ENCODE data around the gene BSND. TPM values are rescaled to one million over a fixed set of nuclear protein-coding genes. Genes with fewer than 3 reads are reported as not detected.

BSND gene
- total RNA-seq, 1 donor from 2014 or later, result not detected

DNA sequence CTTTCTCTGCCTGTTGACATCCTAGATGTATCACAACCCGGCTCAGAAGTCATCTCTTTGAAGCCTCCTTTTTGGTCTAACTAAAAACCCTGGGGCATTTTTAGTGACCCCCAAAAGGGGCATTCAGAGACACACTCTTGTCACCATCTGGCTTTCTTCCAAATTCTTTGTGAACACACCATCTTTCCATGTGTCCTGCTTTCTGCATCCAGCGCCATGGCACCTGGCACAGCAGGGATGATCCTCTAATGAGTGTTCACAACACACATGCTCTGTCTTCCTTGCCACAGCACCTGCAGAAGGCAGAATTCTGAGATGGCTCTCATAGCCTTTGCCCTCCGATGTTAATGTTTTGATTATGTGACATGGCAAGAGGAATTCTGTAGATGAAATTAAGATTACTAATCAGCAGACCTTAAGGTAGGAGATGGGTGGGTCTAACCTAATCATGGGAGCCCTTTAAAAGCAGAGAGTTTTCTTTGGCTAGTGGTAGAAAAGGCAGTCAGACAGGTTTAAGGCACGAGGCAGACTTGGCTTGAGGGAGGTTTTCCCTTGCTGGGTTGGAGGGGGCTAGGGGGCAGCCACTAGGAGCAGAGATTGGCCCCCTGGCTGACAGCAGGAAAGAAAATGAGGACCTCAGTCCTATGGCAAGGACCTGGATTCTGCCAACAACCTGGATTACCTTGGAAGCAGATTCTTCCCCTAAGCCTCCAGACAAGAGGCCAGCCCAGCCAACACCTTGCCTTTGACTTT, 23.2 kb upstream of the BSND start:
- intact Hi-C loops (cut with micrococcal nuclease), result no loop called here

DNA sequence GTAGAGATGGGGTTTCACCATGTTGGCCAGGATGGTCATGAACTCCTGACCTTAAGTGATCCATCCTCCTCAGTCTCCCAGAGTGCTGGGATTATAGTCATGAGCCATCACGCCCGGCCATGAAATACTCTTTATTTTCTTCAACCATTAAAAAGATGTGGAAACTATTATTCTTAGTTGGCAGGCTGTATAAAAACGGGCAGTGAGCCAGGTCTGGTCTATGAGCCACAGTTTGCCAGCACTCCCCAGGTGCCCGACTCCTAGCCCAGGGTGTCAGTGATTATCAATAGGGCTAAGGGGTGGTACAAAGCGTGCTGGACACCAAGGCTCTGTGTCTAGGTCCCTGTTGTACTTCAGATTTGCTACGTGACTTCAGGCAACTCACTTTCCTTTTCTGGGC, 22.0 kb upstream of the BSND start:
- intact Hi-C loops (cut with micrococcal nuclease), result no loop called here

DNA sequence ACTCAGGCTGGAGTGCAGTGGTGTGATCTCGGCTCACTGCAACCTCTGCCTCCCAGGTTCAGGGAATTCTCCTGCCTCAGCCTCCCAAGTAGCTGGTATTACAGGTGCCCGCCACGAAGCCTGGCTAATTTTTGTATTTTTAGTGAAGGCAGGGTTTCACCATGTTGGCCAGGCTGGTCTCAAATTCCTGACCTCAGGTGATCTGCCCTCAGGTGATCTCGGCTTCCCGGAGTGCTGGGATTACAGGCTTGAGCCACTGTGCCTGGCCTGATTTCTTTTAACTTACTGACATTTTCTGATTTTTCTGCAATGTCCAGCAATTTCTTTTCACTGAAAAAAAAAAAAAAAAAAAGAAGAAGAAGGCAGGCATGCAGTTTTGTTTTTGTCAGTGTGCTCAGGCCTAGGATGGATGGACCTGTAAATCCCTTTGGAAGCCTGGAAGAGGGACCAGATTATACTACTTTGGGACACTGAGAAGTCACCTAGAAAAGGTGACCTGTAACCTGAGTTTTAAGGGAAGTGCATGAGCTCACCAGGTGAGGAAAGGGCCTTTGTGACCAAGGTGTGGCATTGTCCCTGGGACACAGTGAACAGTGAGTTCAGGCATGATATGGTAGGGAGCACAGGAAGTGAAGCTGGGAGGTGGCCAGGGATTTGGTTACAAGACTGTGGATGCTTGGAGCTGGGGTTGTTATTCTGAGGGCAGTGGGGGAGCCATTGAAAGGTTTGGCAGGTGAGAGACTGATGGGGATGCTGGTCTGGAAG, 21.0 kb upstream of the BSND start:
- intact Hi-C loops (cut with micrococcal nuclease), result no loop called here

DNA sequence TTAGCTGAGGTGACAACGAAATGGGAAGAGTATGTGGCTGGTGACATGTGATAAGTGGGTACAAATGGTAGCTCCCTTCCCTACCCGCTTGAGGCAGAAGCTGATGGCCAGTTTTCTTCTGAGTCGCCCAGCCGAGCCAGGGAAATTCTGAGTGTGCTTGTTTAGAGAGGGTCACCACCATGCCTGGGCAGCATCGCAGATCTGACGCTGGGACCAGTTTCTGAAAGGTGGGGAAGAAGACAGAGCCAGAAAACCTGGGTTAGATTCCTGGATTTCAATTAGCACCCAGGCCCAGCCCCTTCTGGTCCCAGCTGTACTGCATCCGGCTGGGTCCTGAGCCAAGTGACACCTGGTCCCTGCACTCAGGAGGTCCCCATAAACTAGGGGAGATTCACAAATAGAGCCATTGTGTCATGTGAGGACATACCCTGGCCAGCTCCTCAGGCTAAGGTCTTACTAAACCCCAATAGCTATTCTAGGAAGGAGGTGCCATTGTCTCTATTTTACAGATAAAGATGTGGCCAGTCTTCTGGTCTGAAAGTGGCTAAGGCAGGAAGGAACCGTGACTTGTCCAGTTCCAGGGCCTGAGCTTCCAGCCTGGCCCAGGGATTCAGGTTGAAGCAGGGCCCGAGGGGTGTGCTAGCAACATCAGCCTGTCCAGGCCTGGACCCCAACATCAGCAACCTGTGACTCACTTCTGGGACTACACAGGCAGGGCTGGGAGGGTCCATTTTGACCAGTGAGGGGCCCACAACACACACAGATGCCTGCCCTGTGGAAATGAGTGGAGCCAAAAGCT, 20.0 kb upstream of the BSND start:
- intact Hi-C loops (cut with micrococcal nuclease), result no loop called here

DNA sequence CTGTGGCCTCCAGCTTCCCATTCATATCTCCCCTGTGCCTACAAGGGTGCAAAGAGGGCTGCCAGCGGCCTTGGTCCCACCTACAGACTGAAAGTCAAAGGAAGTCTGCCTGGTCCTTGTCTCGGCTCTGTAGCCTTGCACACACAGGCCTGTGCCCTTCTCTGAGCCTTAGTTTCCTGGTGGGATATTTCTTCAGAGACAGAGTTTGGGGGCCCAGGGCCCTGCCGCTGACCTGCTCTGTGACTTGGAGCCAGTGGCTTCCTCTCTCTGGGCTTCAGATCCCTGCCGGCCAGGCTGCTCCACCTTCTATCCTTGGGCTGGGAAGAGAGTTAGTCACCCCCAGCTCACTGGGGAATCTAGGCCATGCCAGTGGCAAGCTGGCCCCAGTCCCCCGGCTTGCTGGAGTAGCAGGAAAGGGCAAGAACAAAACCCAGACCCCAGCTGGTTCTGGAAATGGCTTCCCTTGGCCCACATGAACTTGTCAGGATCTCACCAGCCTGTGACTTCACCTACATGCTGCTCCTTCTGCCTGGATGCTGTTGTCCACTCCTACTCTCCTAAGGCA, 19.3 kb upstream of the BSND start:
- intact Hi-C loops (cut with micrococcal nuclease), result no loop called here

DNA sequence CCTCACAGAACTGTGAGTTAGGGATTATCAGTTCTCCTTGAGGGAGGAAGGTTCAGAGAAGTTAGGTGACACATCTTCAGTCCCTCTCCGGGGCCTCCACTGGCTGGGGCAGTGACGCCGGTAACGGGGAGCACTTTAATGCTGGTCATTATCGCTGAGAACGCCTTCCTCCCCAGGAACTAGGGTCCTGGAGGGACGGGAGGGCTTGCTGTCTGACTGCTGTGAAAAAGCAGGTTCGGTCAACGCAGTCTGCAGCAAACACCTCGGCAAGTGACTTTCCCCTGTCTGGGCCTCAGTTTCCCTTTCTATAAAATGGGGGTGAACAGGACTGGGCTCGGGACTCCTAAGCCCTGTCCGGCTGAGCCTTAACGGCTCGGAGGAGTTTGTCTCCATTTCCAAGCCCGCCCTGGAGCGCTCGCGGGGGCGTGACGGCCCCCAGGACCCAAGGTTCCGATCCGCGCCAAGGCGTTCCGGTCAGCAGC, 18.6 kb upstream of the BSND start:
- intact Hi-C loops (cut with micrococcal nuclease), result no loop called here

DNA sequence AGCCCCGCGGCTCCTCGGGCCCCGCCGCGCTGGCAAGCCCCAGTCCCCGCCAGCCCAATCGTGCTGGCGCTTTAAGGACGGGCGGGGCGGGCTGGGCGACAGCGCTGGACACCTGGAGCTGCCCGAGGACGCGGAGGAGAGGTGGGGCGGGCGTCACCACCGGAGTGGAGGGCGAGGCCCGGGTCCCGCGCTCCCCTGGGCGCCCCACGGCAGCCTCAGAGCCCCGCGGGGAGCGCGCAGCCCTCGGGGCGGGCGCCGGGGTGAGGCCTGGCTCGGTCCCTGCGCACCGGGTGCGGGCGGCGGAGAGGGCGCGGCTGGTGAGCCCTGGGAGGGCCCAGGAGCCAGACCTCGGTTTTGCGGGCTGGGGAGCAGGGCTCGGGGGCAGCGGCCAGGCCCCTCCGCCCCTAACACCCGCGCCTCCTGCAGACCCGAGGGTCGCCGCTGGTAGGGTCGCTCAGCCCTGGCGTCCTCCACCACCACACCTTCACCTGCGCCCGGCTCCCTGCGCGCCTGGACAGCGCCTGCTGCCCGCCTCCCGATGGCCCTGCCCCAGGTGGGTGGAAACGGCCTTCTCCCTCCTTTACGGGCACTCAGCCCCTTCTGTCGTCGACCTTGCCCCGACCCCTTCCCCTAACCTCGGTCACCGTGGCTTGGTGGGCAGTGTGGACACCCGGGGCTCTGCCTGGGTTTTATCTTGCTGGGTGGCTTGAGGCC, 18.0 kb upstream of the BSND start, which contains the start of gene TMEM61:
Gene TMEM61 (plus strand): TSS at position 101 of the 714 bp plus-strand sequence. CDS start 438 bp downstream, at position 539.
- intact Hi-C loops (cut with micrococcal nuclease), result no loop called here

DNA sequence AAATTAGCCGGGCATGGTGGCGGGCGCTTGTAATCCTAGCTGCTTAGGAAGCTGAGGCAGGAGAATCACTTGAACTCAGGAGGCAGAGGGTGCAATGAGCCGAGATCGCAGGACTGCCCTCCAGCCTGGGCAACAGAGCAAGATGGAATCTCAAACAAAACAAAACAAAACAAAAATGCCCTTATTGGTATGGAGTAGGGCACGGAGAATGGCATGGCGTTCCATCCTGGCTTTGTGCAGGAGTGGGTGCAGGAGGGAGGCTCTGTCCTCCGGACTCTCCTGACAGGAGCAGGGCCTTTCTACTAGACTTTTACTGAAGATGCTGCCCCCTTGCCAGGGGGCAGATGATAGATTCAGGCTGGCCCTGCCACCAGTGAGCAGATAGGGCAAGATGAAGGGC, 17.3 kb upstream of the BSND start:
- intact Hi-C loops (cut with micrococcal nuclease), result no loop called here

DNA sequence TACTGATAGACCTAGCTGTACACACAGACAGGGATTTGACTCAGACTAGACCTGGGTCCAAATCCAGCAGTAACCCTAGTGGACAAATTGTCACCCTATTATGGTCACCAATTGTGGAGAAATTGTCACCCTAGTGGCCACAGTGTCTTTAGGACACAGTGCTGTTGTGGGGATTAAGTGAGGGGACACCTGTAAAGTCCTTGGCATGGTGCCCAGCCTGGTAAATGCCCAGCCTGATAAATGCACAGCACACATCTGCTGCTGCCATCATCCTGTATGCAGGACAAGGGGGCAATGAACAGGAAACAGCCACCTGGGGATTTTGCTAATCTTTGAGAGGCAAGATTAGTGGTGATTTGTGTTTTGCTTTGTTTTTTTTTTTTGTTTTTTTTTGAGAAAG, 16.0 kb upstream of the BSND start:
- intact Hi-C loops (cut with micrococcal nuclease), result no loop called here

DNA sequence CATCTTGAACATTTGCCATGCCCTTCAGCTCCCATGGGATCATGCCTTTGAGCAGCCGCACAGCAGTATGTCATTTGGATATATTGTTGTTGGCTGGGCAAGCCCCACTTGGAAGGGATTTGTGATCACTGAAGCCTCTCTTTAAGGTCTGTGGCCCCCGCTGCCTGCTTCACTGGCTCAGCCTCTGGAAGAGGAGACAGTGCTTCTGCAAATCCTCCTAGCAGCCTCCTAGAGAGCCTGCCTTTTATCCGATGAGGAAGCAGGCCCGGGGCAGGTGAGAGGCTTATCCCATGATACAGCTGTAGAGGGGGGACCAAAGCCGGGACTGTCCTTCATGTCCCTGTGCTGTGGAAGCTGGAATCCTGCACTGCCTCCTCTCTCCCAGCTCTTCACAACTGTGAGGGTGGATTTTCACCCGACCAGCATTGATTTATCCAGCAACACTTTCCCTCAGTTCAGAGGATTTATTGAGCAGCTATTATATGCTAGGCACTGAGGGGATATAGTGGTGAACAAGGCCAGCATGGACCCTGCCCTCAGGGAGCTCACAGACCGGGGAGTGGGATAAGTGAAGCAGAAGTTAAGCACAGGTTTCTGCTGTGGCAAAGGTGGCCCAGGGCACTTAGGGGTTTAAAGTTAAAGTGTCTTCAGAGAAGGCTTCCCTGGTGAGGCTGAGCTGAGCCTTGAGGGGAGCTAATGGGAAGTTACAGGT, 14.4 kb upstream of the BSND start:
- intact Hi-C loops (cut with micrococcal nuclease), result no loop called here

DNA sequence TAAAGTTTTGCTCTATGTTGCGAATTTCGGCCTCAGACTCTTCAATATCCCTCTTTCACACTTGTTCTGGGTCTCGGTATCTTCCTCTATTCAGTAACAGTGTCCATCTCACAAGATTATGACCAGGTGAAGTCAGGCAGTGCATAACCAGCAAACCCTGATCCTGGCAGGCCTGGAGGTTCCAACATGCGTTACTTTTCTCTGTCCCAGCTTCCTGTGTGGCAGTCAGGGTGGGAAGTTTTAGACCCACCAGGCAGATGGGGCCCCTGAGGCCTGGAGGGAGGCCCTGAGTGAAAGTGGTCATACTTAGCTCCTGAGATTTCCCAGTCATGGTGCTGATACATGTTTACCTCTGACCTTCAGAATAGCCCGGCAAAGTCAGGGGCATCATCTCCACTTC, 13.2 kb upstream of the BSND start:
- intact Hi-C loops (cut with micrococcal nuclease), result no loop called here

DNA sequence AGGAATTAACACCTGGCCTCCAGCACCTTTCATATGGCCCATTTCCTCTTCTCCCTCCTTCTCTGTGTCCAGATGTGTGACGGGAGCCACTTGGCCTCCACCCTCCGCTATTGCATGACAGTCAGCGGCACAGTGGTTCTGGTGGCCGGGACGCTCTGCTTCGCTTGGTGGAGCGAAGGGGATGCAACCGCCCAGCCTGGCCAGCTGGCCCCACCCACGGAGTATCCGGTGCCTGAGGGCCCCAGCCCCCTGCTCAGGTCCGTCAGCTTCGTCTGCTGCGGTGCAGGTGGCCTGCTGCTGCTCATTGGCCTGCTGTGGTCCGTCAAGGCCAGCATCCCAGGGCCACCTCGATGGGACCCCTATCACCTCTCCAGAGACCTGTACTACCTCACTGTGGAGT, 12.7 kb upstream of the BSND start:
- intact Hi-C loops (cut with micrococcal nuclease), result loop anchor here (2.0 kb wide), 1 partner anchor 19 kb away; no protein-coding TSS in a partner anchor

DNA sequence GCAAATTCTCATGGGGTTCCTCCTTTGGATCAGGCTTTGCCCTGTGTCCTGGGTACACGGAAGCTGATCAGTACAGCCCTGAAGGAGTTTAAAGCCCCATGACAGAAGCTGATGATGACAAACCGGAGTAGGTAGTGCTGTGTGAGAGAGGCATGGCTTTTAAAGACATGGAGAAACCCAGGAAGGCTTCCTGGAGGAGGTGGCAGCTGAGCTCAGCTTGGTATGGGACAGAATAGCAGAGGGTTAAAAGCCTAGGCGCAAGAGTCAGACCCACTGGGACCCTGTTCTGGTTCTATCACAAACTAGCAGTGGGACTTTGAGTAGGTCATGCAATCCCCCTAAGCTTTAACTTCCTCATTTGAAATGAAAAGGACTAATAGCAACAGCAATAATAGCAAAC, 12.2 kb upstream of the BSND start:
- intact Hi-C loops (cut with micrococcal nuclease), result loop anchor here (2.0 kb wide), 1 partner anchor 20 kb away; no protein-coding TSS in a partner anchor

DNA sequence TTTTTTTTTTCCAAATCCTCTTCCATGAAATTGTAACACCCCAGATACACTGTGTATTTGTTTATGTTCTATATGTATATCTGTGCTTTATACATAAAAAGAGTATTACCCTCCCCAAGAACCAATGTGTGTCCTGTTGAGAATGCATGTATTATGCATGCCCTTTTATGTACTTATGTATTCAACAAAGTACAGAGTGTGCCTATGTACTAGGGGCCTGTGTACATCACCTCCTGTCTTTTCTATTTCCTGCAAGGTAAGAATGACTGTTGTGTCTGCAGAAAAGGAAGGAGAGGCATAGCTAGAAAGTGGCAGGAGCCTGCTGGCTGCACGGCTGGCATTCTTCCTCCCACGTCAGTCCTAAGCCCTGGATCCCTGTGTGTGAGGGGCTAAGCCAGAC, 11.3 kb upstream of the BSND start:
- intact Hi-C loops (cut with micrococcal nuclease), result loop anchor here (2.0 kb wide), 1 partner anchor 21 kb away; no protein-coding TSS in a partner anchor

DNA sequence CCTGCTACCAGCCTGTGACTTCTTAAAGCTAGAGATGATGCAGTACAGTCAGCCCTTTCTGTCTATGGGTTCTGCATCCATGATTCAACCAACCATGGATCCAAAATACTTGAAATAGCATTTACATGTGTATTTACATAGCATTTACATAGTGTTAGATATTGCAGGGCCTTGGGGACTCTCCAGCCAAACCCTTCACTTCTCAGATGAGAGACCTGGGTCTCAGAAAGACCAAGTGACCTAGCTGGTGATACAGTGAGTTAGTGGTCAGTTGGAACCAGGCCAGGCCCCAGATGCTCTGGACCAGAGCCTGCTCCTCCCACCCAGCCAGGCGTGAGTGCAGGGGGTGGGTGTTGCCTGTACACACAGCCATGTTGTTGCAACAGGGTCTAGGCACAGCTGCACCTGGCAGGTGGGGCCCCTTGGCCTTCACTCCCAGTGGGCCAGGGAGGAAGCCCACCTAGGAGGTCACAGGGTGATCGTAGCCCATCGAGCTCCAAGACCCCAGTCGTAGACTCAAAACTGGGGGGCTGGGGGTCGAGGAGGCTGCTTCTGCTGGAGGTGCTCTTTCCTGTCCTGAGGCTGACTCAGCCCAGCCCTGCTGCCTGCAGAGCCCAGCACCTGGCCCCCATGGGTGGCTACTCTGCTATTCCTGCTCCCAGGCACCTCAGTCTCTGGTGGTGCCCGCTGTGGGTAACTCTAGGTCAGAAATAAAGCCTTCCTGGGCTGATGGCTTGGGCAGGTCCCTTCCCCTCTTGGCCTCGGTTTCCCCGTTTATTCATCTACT, 10.6 kb upstream of the BSND start:
- intact Hi-C loops (cut with micrococcal nuclease), result loop anchor here (2.0 kb wide), 1 partner anchor 21 kb away; no protein-coding TSS in a partner anchor

DNA sequence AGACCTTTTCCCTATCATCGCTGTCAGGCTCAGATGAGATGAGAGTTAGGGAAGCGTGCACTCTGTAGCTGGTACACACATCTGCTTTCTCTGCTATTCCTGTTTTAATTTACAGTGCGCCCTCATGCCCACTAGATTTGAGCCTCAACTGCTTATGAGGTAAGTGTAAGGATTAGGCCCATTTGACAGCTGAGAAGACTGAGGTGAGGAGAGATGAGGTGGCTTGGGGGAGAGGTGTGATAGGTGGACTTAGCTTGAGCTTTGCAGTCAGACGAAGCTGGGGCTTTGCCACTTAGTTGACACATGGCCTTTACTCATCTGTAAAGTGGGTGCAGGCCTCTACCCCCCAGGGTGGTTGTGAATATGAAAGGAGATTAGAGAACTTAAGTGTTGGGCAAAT, 9.8 kb upstream of the BSND start:
- intact Hi-C loops (cut with micrococcal nuclease), result no loop called here

DNA sequence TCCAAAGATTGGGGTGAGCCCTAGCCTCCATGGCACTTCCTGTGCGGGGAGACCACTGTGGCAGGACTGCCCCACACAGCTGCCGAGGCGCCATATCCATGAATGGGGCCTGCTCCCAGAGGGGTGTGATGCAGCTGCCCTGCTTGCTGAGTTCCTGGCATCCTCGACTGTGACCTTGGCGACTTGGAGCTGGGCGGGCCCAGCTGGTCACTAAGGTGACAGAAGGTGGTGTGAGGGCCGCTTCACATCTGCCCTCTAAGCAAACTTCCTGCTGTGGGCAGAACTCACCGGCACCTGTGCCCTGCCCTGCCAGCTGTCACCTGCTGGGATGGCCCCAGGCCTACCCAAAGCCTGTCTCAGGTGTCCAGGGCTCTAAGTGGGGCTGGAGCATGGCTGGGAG, 9.3 kb upstream of the BSND start:
- intact Hi-C loops (cut with micrococcal nuclease), result no loop called here

DNA sequence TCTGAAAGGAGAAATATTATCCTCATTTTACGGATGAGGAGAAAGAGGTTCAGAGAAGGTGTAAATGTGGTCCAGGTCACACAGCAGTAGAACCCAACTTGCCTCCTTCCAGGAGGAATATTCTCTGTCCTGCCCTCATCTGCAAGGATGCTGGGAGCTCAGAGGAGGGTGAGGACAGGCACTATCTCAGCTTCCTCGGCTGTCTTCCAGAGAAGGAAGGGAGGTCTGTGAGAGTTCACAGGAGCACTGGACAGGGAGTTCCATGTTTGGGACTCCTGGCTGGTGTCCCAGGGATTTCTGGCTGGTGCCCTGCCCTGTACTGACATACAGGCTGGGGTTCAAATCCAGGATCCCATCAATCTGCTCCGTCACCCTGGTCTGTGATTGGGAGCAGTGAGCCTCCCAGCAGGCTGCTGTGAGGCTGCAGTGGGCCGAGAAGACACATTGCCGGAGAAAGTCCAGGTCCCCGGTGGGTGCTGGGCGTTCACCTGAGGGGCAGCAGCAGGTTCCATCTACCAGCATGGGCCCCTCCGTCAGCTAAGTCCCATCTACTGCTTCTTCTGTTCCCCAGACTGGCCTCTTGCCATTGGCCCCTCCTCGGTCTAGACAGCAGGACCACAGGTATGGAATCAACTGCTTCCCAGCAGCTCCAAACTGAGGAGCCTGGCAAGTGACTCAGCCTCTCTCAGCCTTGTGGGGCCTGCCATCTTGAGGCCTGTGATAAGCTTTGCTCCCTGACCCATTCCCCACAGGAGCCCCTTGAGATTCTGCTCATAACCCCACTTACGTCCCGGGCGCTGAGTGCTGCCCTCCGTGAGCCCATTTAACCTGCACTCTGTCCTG, 8.5 kb upstream of the BSND start:
- intact Hi-C loops (cut with micrococcal nuclease), result no loop called here

Data from T-helper 1 cell treated with Interleukin-12 subunit alpha and Interleukin-12 subunit beta and Interleukin-4 antibody, amounts not matched to agents 30 ng/mL and 1 ng/mL, for 36 hours (primary cell).